Measurements from ENCODE around the gene COX7A1.

GRCh38 chr19:36108684-36109083 lies 43.6 kb downstream of the COX7A1 start:
- TF ChIP-seq CTCF (conservative IDR thresholded peaks at IDR 0.05), result no peak
- no peak for TF ChIP-seq EZH2 (IDR thresholded peaks at IDR 0.05; ENCODE audit: low read depth)

Measured in PC-9 (cell line).